HepG2 (cell line): Measurements from ENCODE around the gene ARR3. TPM values are rescaled to one million over a fixed set of nuclear protein-coding genes. Genes with fewer than 3 reads are reported as not detected.
A peak's percentile ranks its signal among the peaks of the same experiment; 100 is the strongest.

Source experiments
- ASH2L ChIP-seq: fragments of 300-600, 200-600 bp; sonication (generic); IDR thresholded peaks from 2 replicates; pipeline ENCODE4 v1.7.0; 2017; ENCODE audit warnings: low read depth, mild to moderate bottlenecking, moderate library complexity, mixed read lengths, low read length; ENCODE audit not compliant: insufficient read length
- KDM5B ChIP-seq: sonication (generic); formaldehyde crosslinking; IDR thresholded peaks from 2 replicates; pipeline ENCODE4 v1.4.0; 2020; ENCODE audit warnings: missing genetic modification reagents, mild to moderate bottlenecking, borderline replicate concordance
- PHB2 ChIP-seq: fragments of 450-650 bp; IDR thresholded peaks from 2 replicates; pipeline ENCODE4 v1.6.1; 2018; ENCODE audit not compliant: partially characterized antibody
- POLR2A ChIP-seq, 2 experiments: IDR thresholded peaks; 2 replicates each; pipeline ENCODE4 v1.6.1; 2011; ENCODE audit warnings: low read depth in 2 of 2, low read length in 2 of 2, mild to moderate bottlenecking in 1 of 2, moderate library complexity in 1 of 2; ENCODE audit not compliant: insufficient read depth in 1 of 2
- SP1 ChIP-seq, 2 experiments: fragments of 450-650 bp in 1 of 2; sonication (generic) in 1 of 2; formaldehyde crosslinking in 1 of 2; IDR thresholded peaks; 2 replicates each; pipeline versions ENCODE4 v1.4.0 to v1.6.1; 2016 to 2020; ENCODE audit warnings: missing genetic modification reagents in 1 of 2
- STAT5B ChIP-seq: sonication (generic); formaldehyde crosslinking; IDR thresholded peaks from 2 replicates; pipeline ENCODE4 v1.4.0; 2020; ENCODE audit warnings: missing genetic modification reagents
- TERF1 ChIP-seq: sonication (generic); formaldehyde crosslinking; IDR thresholded peaks from 2 replicates; pipeline ENCODE4 v1.8.0; 2022; ENCODE audit warnings: mild to moderate bottlenecking, missing genetic modification reagents, moderate library complexity
- XBP1 ChIP-seq: sonication (generic); formaldehyde crosslinking; IDR thresholded peaks from 2 replicates; pipeline ENCODE4 v1.5.0; 2020; ENCODE audit warnings: missing genetic modification reagents
- ZFP91 ChIP-seq: sonication (generic); formaldehyde crosslinking; IDR thresholded peaks from 2 replicates; pipeline ENCODE4 v1.9.0; 2022; ENCODE audit warnings: missing genetic modification reagents, mild to moderate bottlenecking, borderline replicate concordance
- ZIK1 ChIP-seq: sonication (generic); formaldehyde crosslinking; IDR thresholded peaks from 2 replicates; pipeline ENCODE4 v1.5.0; 2020; ENCODE audit warnings: mild to moderate bottlenecking, low read depth, missing genetic modification reagents, borderline replicate concordance
- ZNF354B ChIP-seq: sonication (generic); formaldehyde crosslinking; IDR thresholded peaks from 2 replicates; pipeline ENCODE4 v1.8.0; 2022; ENCODE audit warnings: mild to moderate bottlenecking, missing genetic modification reagents
- ZSCAN20 ChIP-seq: sonication (generic); formaldehyde crosslinking; IDR thresholded peaks from 2 replicates; pipeline ENCODE4 v1.4.0; 2020; ENCODE audit warnings: missing genetic modification reagents, mild to moderate bottlenecking, borderline replicate concordance
- ZSCAN5A ChIP-seq: sonication (generic); formaldehyde crosslinking; IDR thresholded peaks from 2 replicates; pipeline ENCODE4 v1.8.0; 2022; ENCODE audit warnings: mild to moderate bottlenecking, missing genetic modification reagents, borderline replicate concordance
- polyA plus RNA-seq, 8 experiments: library from polyadenylated mRNA; depleted of rRNA in 3 of 8; stranded (reverse) in 7 of 8; unstranded in 1 of 8; fragments of >200 nt; fragmentation: Illumina TruSeq in 4 of 8; extraction: Trizol in 4 of 8; gene quantifications; 2 replicates each; pipeline versions ENCODE4 v1.2.1 to v1.2.3, GENCODE V29; 2011 to 2016; ENCODE audit warnings: low read depth in 4 of 8, missing spikeins in 1 of 8, mixed read lengths in 1 of 8; ENCODE audit not compliant: insufficient read depth in 1 of 8
- total RNA-seq, 5 experiments: library from RNA; depleted of rRNA; stranded (reverse); fragments of >200 nt; fragmentation: Illumina TruSeq; extraction: Trizol; gene quantifications; 2 replicates each; pipeline ENCODE4 v1.2.3, GENCODE V29; 2016; ENCODE audit warnings: low read depth in 1 of 5
- TF ChIP-seq, protein P1 (sequence below): sonication (generic); formaldehyde crosslinking; IDR thresholded peaks from 2 replicates; pipeline ENCODE4 v1.5.1; 2020; ENCODE audit warnings: missing genetic modification reagents, mild to moderate bottlenecking, borderline replicate concordance

Gene ARR3
- total and polyA plus RNA-seq, 2 of the 13 experiments (the other 11 are each of a cell fraction or from before 2014, with no cell fraction given) = not detected

DNA sequence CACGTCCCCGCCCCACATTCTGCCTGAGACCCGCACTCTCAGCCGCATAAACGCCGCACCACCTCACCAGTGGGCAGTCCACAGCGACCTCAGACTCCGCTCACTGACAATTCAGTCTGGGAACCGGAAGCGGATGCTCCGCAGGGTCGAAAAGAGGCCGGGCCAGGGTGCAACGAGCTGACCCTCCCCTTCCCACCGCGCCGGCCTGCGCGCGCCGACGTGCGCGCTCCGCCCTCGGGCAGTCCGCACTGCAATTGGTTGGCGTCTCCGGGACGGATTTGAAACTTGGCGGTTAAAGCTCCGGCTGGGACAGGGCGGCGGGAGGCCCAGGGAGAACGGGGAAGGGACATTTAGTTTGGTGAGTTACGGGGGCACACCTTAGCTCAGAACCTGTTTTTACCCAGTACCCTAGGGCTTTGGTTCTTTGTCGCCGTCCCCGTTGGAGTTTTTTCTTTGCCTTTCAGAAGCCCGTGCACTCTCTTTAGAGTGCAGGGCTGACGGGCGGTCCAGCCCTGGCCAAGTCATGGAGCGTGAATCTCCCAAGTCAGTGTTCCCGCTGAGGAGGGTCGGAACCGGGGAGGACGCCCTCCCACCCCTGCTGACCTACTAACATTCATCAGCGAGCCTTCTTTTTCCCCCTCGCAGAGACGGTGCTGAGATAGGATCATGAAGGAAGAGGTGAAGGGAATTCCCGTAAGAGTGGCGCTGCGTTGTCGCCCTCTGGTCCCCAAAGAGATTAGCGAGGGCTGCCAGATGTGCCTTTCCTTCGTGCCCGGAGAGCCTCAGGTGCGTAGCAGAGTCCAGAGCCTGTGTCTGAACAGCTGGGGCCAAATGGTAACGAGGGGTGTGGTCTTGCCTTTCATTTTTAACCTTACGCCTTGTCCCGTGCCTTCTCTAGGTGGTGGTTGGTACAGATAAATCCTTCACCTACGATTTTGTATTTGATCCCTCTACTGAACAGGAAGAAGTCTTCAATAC, 21.9 kb downstream of the ARR3 start, which contains the start of the genes KIF4A and PDZD11 (continued):
- TF ChIP-seq XBP1 (CRISPR knock-in tag) (no peak), ZSCAN20 (no peak), PHB2 (no peak), ZIK1 (CRISPR knock-in tag) (no peak), TERF1 (no peak), ZNF354B (CRISPR knock-in tag) (no peak), SP1 (IDR thresholded peaks at IDR 0.05) (no peak), SP1 (CRISPR knock-in tag; IDR thresholded peaks at IDR 0.05) (peak; percentile 38; the same call in 1 of the 2 replicates), STAT5B (CRISPR knock-in tag) (no peak), ASH2L (no peak), ZSCAN5A (no peak), KDM5B (CRISPR knock-in tag) (no peak), ZFP91 (CRISPR knock-in tag) (peak; percentile 52; the same call in 1 of the 2 replicates), POLR2A (IDR thresholded peaks at IDR 0.05; ENCODE audit: insufficient read depth in 1 of 2, low read depth in 2 of 2, low read length in 2 of 2) (peak; percentile 71 to 89; a peak in 3 of 4 replicates)
- TF ChIP-seq, protein P1, sequence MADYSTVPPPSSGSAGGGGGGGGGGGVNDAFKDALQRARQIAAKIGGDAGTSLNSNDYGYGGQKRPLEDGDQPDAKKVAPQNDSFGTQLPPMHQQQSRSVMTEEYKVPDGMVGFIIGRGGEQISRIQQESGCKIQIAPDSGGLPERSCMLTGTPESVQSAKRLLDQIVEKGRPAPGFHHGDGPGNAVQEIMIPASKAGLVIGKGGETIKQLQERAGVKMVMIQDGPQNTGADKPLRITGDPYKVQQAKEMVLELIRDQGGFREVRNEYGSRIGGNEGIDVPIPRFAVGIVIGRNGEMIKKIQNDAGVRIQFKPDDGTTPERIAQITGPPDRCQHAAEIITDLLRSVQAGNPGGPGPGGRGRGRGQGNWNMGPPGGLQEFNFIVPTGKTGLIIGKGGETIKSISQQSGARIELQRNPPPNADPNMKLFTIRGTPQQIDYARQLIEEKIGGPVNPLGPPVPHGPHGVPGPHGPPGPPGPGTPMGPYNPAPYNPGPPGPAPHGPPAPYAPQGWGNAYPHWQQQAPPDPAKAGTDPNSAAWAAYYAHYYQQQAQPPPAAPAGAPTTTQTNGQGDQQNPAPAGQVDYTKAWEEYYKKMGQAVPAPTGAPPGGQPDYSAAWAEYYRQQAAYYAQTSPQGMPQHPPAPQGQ (CRISPR knock-in tag) = no peak
